NCI-H345 treated with DMSO at 0.1 percent for 48 hours (cell line): ENCODE data around the gene UST.
A peak's percentile ranks its signal among the peaks of the same experiment; 100 is the strongest.

Experiments
- DNase-seq: peaks from one replicate; lab custom pipeline; 2025; ENCODE audit not compliant: unreplicated experiment; lab: John Stamatoyannopoulos, UW

Gene UST

GRCh38 chr6:149056777-149057463 is 310.1 kb downstream of the UST start:
- DNase-seq = no peak

- no peak for DNase-seq
Measured at GRCh38 chr6:149057464-149057840, 310.6 kb downstream of the UST start.

- no peak for DNase-seq
Measured at GRCh38 chr6:149059557-149059956, 312.7 kb downstream of the UST start.

- DNase-seq = peak; percentile 24
Measured at GRCh38 chr6:149060300-149060984, 313.6 kb downstream of the UST start.

- peak; percentile 89 for DNase-seq
Measured at GRCh38 chr6:149060985-149061760, 314.3 kb downstream of the UST start.

- no peak for DNase-seq
Measured at GRCh38 chr6:149061930-149062329, 315.1 kb downstream of the UST start.

GRCh38 chr6:149062653-149063348 is 316.0 kb downstream of the UST start:
- no peak for DNase-seq

- DNase-seq = no peak
Measured at GRCh38 chr6:149063468-149063867, 316.6 kb downstream of the UST start.

GRCh38 chr6:149064001-149064659 is 317.3 kb downstream of the UST start:
- DNase-seq = no peak

GRCh38 chr6:149064660-149065015 is 317.8 kb downstream of the UST start:
- no peak for DNase-seq

GRCh38 chr6:149065121-149065520 is 318.3 kb downstream of the UST start:
- DNase-seq = no peak

- DNase-seq = no peak
Measured at GRCh38 chr6:149065658-149066556, 319.1 kb downstream of the UST start.

GRCh38 chr6:149071997-149072396 is 325.2 kb downstream of the UST start:
- no peak for DNase-seq

GRCh38 chr6:149074832-149075258 is 328.0 kb downstream of the UST start:
- no peak for DNase-seq

GRCh38 chr6:149075616-149076354 is 329.0 kb downstream of the UST start:
- no peak for DNase-seq

GRCh38 chr6:149076355-149076734 is 329.5 kb downstream of the UST start:
- DNase-seq = no peak

GRCh38 chr6:149077208-149077607 is 330.4 kb downstream of the UST start:
- DNase-seq = no peak

GRCh38 chr6:149078211-149078782 is 331.5 kb downstream of the UST start:
- no peak for DNase-seq

GRCh38 chr6:149079456-149079855 is 332.6 kb downstream of the UST start:
- no peak for DNase-seq
